ENCODE data around the gene PRKAG2.
"Not testable (repeated sequence)": the region's sequence is repeated elsewhere in the genome, so short reads cannot be mapped to it uniquely, and the experiment has no call there.

Gene PRKAG2

GRCh38 chr7:151851145-151851751 is 25.7 kb downstream of the PRKAG2 start:
- DNase-seq (ENCODE audit: low read depth), result no peak

- DNase-seq (ENCODE audit: low read depth), result no peak
These were observed 26.3 kb downstream of the PRKAG2 start for GRCh38 chr7:151850491-151851124.

- no peak for DNase-seq (ENCODE audit: low read depth)
These were observed 27.0 kb downstream of the PRKAG2 start for GRCh38 chr7:151849879-151850260.

- DNase-seq (ENCODE audit: low read depth), result no peak
These were observed 27.7 kb downstream of the PRKAG2 start for GRCh38 chr7:151849008-151849878.

GRCh38 chr7:151847681-151848081 is 29.2 kb downstream of the PRKAG2 start:
- peak; percentile 38 for DNase-seq (ENCODE audit: low read depth)

GRCh38 chr7:151847136-151847535 is 29.8 kb downstream of the PRKAG2 start:
- no peak for DNase-seq (ENCODE audit: low read depth)

GRCh38 chr7:151845412-151846205 is 31.3 kb downstream of the PRKAG2 start:
- DNase-seq (ENCODE audit: low read depth), result no peak

- no peak for DNase-seq (ENCODE audit: low read depth)
These were observed 32.1 kb downstream of the PRKAG2 start for GRCh38 chr7:151844825-151845200.

GRCh38 chr7:151844071-151844824 is 32.7 kb downstream of the PRKAG2 start:
- DNase-seq (ENCODE audit: low read depth), result peak; percentile 91

- DNase-seq (ENCODE audit: low read depth), result no peak
These were observed 33.7 kb downstream of the PRKAG2 start for GRCh38 chr7:151843181-151843580.

GRCh38 chr7:151841395-151842051 is 35.4 kb downstream of the PRKAG2 start:
- not testable (repeated sequence) for DNase-seq (ENCODE audit: low read depth)

- no peak for DNase-seq (ENCODE audit: low read depth)
These were observed 36.6 kb downstream of the PRKAG2 start for GRCh38 chr7:151840088-151840910.

GRCh38 chr7:151839451-151839921 is 37.4 kb downstream of the PRKAG2 start:
- DNase-seq (ENCODE audit: low read depth), result no peak

- DNase-seq (ENCODE audit: low read depth), result no peak
These were observed 38.0 kb downstream of the PRKAG2 start for GRCh38 chr7:151838861-151839381.

- no peak for DNase-seq (ENCODE audit: low read depth)
These were observed 38.8 kb downstream of the PRKAG2 start for GRCh38 chr7:151838072-151838471.

- no peak for DNase-seq (ENCODE audit: low read depth)
These were observed 39.5 kb downstream of the PRKAG2 start for GRCh38 chr7:151837285-151838042.

- DNase-seq (ENCODE audit: low read depth), result no peak
These were observed 40.0 kb downstream of the PRKAG2 start for GRCh38 chr7:151836927-151837205.

GRCh38 chr7:151836191-151836926 is 40.6 kb downstream of the PRKAG2 start:
- DNase-seq (ENCODE audit: low read depth), result no peak

Data from iris pigment epithelial cell (primary cell).